GM18498 (cell line): Measurements from ENCODE around the gene NAP1L1.

Experiments used
- ATAC-seq: cut with Tn5 transposase; IDR thresholded peaks from one replicate; pipeline ENCODE4 v1.9.1; 2021; ENCODE audit warnings: mild to moderate bottlenecking, moderate library complexity; ENCODE audit not compliant: unreplicated experiment

The NAP1L1 gene

GRCh38 chr12:76023069-76023690 lies 61.3 kb downstream of the NAP1L1 start:
- ATAC-seq: no peak

DNA sequence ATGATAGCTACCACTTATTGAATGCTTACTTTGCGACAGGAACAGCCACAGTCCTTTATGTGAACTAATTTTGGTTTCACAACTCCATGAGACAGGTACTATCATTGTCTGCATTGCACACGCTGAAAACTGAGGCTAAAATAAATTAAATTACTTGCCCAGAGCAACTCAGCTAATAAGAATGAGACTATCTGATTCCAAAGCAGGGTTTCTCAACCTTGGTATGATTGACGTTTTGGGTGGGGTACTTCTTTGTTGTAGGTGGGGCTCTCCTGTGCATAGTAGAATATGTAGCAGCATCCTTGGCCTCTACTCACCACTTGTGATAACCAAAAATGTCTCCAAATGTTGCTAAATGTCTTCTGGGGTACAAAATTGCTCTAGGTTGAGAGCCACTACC lies 62.0 kb downstream of the NAP1L1 start:
- ATAC-seq: no peak

DNA sequence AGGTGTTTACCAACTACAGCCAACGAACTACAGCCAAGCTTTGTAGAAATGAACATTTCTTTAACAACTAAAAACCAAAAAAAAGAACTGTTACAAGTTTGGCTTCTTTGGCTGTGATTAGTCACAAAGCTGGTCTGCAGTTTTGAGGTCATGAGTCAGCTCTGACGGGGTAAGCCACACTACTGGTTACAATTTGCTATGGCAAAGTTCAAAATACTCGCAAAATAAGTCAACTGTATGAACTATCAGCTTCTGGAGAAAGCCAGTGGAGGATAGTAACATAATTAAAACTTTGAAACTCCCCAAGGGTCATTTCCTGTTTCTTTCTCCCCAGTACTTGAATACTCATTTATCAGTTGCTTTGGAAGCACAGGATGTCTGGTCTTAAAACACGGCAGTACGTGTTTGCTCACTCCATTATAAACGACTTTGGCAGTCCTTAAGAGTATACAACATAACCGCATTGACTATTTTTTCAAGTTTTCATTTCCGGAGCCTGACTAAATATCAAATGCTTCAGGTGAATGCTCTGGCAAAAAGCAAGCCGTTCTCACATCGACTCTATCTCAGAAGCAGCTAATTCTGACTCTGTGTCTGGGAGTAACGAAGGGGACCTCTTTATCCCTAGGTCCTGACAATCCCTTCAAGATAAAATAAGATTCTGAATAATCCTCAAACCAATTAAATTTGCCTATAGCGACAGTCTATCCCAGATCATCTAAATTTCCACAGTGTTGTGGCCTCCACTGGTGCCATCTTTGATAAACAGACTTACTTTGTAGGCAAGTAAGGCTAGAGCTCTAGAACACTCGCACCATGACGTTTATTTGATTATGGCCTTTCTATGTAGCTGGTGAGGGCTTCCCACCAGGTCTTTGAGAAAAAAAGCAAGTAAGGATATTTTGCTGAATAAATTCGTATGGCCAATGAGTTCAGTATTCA lies 63.5 kb downstream of the NAP1L1 start:
- peak; percentile 50 for ATAC-seq

- peak; percentile 67 for ATAC-seq
These were observed 64.2 kb downstream of the NAP1L1 start for GRCh38 chr12:76020281-76020680.

DNA sequence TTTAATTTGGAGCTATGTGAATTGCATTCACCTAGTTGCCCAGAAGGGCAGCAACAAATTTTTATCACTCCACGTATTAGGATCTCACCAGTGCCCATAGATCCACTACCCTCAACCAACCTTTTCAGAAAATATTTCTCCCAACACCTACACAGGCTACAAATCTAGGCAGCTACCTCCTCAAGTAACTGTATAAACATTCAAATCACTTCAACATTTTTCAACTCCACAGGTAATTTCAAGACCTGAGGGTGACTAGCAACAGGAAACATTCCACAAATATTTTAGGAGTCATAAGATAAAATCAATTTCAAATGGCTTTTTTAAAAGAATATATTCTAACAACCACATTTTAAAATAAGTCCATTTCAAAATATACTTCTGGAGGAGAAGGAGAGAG lies 65.8 kb downstream of the NAP1L1 start:
- ATAC-seq: no peak

DNA sequence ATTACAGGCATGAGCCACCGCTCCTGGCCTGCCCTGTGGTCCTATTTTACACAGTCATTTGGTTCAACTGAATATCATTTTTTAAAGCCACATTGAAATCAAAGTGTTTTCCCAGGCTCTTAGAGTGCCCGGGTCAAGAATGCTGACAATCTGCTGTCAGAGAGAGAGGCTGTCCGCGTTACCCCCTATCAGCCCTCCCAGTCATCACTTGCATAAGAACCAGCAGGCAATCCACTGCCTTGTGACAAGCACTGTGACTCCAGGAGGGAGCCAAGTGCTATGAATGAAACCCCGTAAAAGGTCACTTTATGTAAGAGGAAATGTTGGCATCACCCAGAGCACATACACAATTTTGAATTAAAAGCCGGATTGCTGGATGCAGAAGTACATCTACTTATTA lies 66.4 kb downstream of the NAP1L1 start:
- ATAC-seq: no peak

GRCh38 chr12:76014007-76014406 lies 70.5 kb downstream of the NAP1L1 start:
- ATAC-seq: no peak

GRCh38 chr12:76013603-76014002 lies 70.9 kb downstream of the NAP1L1 start:
- no peak for ATAC-seq

GRCh38 chr12:76012644-76013043 lies 71.8 kb downstream of the NAP1L1 start:
- no peak for ATAC-seq

DNA sequence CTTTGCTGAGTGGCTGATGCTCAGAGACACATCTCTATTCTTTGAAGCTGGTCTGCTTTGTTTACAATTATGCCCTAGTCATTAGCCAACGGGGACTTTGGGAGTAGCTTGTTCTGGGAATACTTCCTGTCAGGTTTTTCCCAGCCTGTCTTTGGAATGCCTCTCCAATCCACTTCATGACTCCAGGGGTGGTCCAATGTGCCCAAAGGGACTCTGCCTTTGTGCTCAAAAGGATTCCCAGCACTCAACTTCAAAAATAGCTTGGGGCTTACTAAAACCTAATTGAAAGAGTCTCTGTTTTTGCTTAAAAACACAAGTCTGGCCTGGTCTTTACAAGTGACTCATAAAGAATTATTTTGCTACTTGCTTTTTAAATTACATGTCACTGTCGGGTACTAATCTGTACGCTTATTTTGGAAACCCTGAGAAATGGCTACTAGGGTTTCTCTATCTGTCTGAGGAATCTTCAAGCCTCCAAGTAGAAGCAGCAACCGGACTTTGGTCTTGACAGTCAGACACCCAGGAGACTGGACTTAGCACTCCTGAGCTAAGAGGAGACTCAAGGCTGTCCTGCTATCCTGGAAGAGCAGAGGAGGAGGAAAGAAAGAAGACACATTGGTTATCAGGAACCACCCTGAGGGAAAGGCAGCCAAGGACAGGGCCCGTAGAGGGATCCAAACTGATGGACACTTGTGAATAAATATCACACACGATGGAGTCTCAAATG lies 73.6 kb downstream of the NAP1L1 start:
- no peak for ATAC-seq

DNA sequence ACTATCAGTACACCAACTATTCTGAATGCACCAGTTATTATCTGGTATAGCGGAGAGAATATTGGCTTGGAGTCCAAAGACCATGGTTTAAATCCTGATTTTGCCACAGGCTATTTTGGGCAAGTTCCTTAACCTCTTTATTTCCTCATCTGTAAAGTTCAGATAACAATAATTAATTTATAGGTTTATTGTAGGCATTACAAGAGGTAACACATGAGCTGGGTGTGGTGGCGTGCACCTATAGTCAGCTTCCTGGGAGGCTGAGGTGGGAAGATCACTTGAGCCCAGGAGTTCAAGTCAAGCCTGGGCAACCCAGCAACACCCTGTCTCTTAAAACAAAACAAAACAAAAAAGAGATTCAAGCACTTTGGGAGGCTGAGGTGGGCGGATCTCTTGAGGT lies 76.1 kb downstream of the NAP1L1 start:
- no peak for ATAC-seq

- no peak for ATAC-seq
These were observed 76.8 kb downstream of the NAP1L1 start for GRCh38 chr12:76007640-76008039.

- no peak for ATAC-seq
These were observed 78.2 kb downstream of the NAP1L1 start for GRCh38 chr12:76006028-76006925.

DNA sequence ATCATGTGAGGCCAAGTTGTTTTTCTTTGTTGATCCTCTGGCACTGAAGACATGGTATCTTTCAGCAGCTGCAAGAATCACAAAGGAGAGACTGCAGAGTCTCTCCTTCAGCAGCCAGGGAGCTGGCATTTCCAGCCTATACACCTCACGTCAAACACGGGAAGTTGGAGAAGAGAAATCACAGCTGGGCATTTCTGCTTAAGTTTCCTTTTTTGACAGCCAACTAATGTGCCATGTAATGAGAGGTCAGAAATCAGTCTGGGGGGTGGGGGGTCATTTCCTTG lies 81.2 kb downstream of the NAP1L1 start:
- ATAC-seq: no peak

DNA sequence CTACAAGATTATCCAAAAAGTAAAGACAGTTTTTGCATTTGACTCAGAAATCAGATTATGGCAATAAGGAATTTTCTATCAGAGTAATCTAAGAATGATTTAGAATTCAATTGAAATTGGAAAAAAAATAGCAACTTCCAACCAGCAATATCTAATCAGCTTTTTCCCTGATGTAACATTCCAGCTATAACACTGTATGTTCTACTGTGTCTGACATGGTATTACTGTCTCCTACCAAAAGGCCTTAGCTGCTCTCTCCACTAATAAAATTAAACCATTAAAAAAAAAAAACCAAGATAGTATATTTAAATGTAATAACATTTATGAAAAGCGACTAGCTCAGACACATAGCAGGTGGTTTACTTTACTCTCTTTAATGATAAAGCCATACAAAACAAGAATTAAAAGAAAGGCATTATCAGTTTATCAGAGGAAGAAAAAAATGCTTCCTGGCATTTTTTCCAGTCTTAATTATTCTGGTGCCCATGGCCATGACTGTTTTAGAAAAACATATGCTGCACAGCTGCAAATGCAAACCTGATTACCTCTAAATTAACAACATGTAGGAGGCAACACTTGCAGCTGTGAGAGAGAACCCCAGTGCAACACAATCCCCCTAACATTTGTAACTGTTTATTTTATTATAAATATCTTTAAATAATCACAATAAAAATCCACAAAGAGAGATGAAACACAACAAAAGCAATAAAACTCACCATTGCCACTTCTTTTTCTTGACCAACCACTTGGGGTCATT lies 81.7 kb downstream of the NAP1L1 start:
- ATAC-seq: no peak

DNA sequence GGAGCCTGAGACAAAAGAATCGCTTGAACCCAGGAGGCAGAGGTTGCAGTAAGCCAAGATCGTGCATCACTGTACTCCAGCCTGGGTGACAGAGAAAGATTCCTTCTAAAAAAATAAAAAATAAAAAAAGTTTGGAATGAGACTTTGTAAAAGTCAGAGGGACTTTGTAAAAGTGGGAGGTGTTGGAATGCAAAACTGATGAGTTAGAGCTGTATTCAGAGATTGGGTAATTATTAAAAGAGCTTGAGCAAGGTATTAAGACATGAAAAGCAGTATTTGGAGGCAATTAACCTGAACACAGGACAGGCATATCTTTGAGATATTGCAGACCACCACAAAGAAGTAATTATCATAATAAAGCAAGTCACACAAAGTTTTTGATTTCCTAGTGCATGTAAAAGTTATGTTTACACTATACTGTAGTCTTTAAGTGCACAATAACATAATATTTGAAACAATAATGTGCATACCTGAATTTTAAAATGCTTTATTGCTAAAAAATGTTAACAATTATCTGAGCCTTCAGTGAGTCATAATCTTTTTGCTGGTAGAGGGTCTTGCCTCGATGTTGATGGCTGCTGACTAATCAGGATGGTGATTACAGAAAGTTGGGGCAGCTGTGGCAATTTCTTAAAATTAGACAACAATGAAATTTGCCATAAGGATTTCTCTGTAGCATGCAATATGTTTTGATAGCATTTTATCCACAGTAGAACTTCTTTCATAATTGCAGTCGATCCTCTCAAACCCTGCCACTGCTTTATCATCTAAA lies 86.0 kb downstream of the NAP1L1 start:
- ATAC-seq: no peak

DNA sequence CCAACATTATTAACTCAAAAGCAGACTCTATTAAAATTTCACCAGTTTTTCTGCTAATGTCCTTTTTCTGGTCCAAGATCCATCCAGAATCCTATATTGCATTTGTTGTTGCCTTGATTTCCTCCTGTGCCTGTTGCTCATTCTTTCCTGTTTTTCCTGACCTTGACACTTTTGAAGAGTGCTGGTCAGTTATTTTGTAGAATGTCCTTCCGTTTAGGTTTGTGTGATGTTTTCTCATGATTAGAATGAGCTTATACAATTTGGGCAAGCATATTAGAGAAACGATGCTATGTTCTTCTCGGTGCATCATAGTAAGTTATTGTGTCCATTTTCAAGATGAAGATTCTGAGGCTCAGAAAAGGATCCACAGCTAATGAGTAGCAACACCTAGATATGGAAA lies 86.8 kb downstream of the NAP1L1 start:
- ATAC-seq: no peak

DNA sequence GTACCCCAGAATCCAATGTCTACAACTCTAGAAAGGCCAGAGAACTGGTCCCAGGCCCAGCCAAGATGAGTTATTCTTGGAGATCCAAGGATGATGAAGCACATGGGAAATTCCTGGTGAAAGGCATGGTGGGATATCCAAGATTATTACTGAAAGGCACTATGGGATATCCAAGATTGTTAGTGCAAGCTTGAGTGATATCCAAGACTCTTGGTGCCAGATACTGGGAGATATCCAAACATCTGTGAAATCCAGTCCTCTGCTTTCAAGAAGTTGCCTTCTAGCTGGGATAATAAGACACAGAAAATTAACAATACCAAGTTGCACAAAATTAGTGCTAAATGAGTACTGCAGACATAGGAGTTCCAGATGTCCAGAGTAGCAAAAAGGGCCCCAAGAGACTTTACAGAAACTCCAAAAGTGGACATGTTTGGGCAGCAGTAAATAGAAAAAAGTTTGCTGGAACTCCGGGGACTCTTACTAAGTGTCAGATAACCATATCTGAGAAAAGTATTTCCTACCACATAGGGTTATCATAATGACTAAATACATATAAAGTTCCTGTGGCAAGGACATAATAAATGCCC lies 87.5 kb downstream of the NAP1L1 start:
- no peak for ATAC-seq

- no peak for ATAC-seq
These were observed 88.8 kb downstream of the NAP1L1 start for GRCh38 chr12:75995691-75996090.
